OCI-LY3 (cell line): Measurements from ENCODE around the gene SLC37A1.

Experiments
- CTCF ChIP-seq: fragments of 200-600, 300-600 bp; sonication (generic); IDR thresholded peaks from 2 replicates; pipeline ENCODE4 v1.5.1; 2014; ENCODE audit warnings: antibody characterized with exemption, low read length, low read depth
- EZH2phosphoT487 ChIP-seq: fragments of 200-600 bp; shearing (Covaris generic); IDR thresholded peaks from 2 replicates; pipeline ENCODE4 v1.6.1; 2018; ENCODE audit warnings: antibody characterized with exemption, mixed run types, low read depth

- no peak for TF ChIP-seq CTCF
- TF ChIP-seq EZH2phosphoT487 = no peak
Observed at GRCh38 chr21:42629933-42630589, 116.4 kb downstream of the SLC37A1 start.
